H1 (cell line): ENCODE data around the gene INAVA. TPM values are rescaled to one million over a fixed set of nuclear protein-coding genes. Genes with fewer than 3 reads are reported as not detected.

Experiments used
- CTCF ChIA-PET: fragments of 300-600 bp; sonication (Branson Sonifier 250); formaldehyde crosslinking; loops from one replicate; lab custom pipeline; 2021; ENCODE audit not compliant: partially characterized antibody; lab: Charles Lee
- POLR2A ChIA-PET: fragments of 300-600 bp; sonication (Branson Sonifier 250); formaldehyde crosslinking; loops from one replicate; lab custom pipeline; 2021; ENCODE audit warnings: inconsistent platforms; ENCODE audit not compliant: partially characterized antibody; lab: Charles Lee
- DNase-seq, 2 experiments: peaks; one replicate each; pipeline versions ENCODE4 v3.0.0 to v3.0.0-alpha.2; 2010 to 2022; ENCODE audit warnings: low spot score in 2 of 2, low read depth in 1 of 2, mixed read lengths in 1 of 2
- FAIRE-seq: peaks from 2 replicates; lab custom pipeline; 2011; peaks lifted over from hg19 to GRCh38; lab: Jason Lieb, UNC
- H2AFZ ChIP-seq: 2 replicates; pipeline ENCODE4 v1.8.1; 2012; ENCODE audit warnings: low read length, inconsistent platforms
- H2AK5ac ChIP-seq: 2 replicates; pipeline ENCODE4 v1.6.1; 2013; ENCODE audit warnings: low read depth, low read length
- H2BK120ac ChIP-seq: replicated peaks from 2 replicates; pipeline ENCODE3; 2013; ENCODE audit warnings: low read depth, low read length, inconsistent platforms
- H2BK12ac ChIP-seq: 2 replicates; pipeline ENCODE4 v1.6.1; 2013; ENCODE audit warnings: low read depth, low read length
- H2BK15ac ChIP-seq: 2 replicates; pipeline ENCODE4 v1.6.1; 2013; ENCODE audit warnings: low read length
- H2BK20ac ChIP-seq: 2 replicates; pipeline ENCODE4 v1.6.1; 2013; ENCODE audit warnings: low read length
- H2BK5ac ChIP-seq: 2 replicates; pipeline ENCODE4 v1.6.1; 2013; ENCODE audit warnings: low read depth, low read length
- H3K14ac ChIP-seq: 2 replicates; pipeline ENCODE4 v1.6.1; 2013; ENCODE audit warnings: inconsistent platforms; ENCODE audit not compliant: insufficient read length
- H3K18ac ChIP-seq: 2 replicates; pipeline ENCODE4 v1.6.1; 2013; ENCODE audit warnings: low read length; ENCODE audit errors: extremely low read depth
- H3K23ac ChIP-seq: 2 replicates; pipeline ENCODE4 v1.6.1; 2013; ENCODE audit warnings: inconsistent platforms; ENCODE audit not compliant: insufficient read length
- H3K23me2 ChIP-seq: 2 replicates; pipeline ENCODE4 v1.6.1; 2013; ENCODE audit warnings: low read depth, low read length
- H3K27ac ChIP-seq: 2 replicates; pipeline ENCODE4 v1.6.1; 2011; ENCODE audit warnings: low read depth, low read length, inconsistent platforms
- H3K27me3 ChIP-seq, 4 experiments: replicated peaks in 1 of 4; 1 replicate in 1 of 4; 2 replicates in 3 of 4; pipeline versions ENCODE4 v1.6.1 to v1.8.1; 2011 to 2013; ENCODE audit warnings: low read length in 3 of 4, mild to moderate bottlenecking in 3 of 4, inconsistent platforms in 2 of 4, mixed read lengths in 2 of 4, moderate library complexity in 1 of 4; ENCODE audit not compliant: control insufficient read depth in 3 of 4, insufficient read depth in 3 of 4; ENCODE audit errors: extremely low read depth in 1 of 4
- H3K36me3 ChIP-seq, 4 experiments: 2 replicates each; pipeline versions ENCODE4 v1.6.1 to v1.8.1; 2011 to 2013; ENCODE audit warnings: mild to moderate bottlenecking in 4 of 4, low read length in 3 of 4, moderate library complexity in 2 of 4, control low read depth in 1 of 4, inconsistent platforms in 1 of 4; ENCODE audit not compliant: insufficient read depth in 4 of 4, control insufficient read depth in 2 of 4
- H3K4ac ChIP-seq: replicated peaks from 2 replicates; pipeline ENCODE3; 2013; ENCODE audit warnings: low read length, low read depth, mixed read lengths, inconsistent platforms; ENCODE audit not compliant: insufficient read length
- H3K4me1 ChIP-seq, 4 experiments: replicated peaks in 1 of 4; 1 replicate in 1 of 4; 2 replicates in 3 of 4; pipeline versions ENCODE4 v1.6.1 to v1.8.1; 2011 to 2013; ENCODE audit warnings: low read length in 3 of 4, inconsistent platforms in 2 of 4, mixed read lengths in 1 of 4; ENCODE audit not compliant: insufficient read depth in 4 of 4, control insufficient read depth in 3 of 4
- H3K4me2 ChIP-seq, 2 experiments: 2 replicates each; pipeline versions ENCODE4 v1.6.1 to v1.8.1; 2011 to 2013; ENCODE audit warnings: low read depth in 2 of 2, low read length in 2 of 2, control low read depth in 1 of 2, inconsistent platforms in 1 of 2, mild to moderate bottlenecking in 1 of 2; ENCODE audit not compliant: insufficient read depth in 1 of 2
- H3K4me3 ChIP-seq, 4 experiments: fragments of 200-600, 300-600 bp in 1 of 4; sonication (generic), shearing (Covaris generic), sonication (Bioruptor Twin) in 1 of 4; 2 replicates each; pipeline versions ENCODE4 v1.5.1 to v1.8.1; 2011 to 2016; ENCODE audit warnings: low read length in 4 of 4, low read depth in 3 of 4, control low read depth in 2 of 4, inconsistent platforms in 2 of 4, mild to moderate bottlenecking in 2 of 4, mixed read lengths in 1 of 4, moderate library complexity in 1 of 4; ENCODE audit not compliant: insufficient read depth in 2 of 4; ENCODE audit errors: extremely low read depth in 1 of 4
- H3K56ac ChIP-seq: replicated peaks from 2 replicates; pipeline ENCODE3; 2013; ENCODE audit warnings: low read depth, mild to moderate bottlenecking, mixed read lengths, low read length, inconsistent platforms; ENCODE audit not compliant: insufficient read length
- H3K79me1 ChIP-seq: 2 replicates; pipeline ENCODE4 v1.6.1; 2013; ENCODE audit warnings: low read depth, low read length, control low read depth
- H3K79me2 ChIP-seq, 2 experiments: 2 replicates each; pipeline versions ENCODE4 v1.6.1 to v1.8.1; 2012 to 2013; ENCODE audit warnings: low read length in 2 of 2, mild to moderate bottlenecking in 2 of 2, inconsistent platforms in 1 of 2; ENCODE audit not compliant: insufficient read depth in 2 of 2, control insufficient read depth in 1 of 2
- H3K9ac ChIP-seq, 4 experiments: replicated peaks in 1 of 4; 1 replicate in 1 of 4; 2 replicates in 3 of 4; pipeline versions ENCODE4 v1.6.1 to v1.8.1; 2011 to 2013; ENCODE audit warnings: low read depth in 3 of 4, low read length in 3 of 4, control low read depth in 2 of 4, mild to moderate bottlenecking in 2 of 4, moderate library complexity in 2 of 4, inconsistent platforms in 1 of 4; ENCODE audit errors: extremely low read depth in 1 of 4
- H3K9me3 ChIP-seq, 2 experiments: 2 replicates each; pipeline versions ENCODE4 v1.6.1 to v1.8.1; 2012 to 2013; ENCODE audit warnings: mild to moderate bottlenecking in 2 of 2, moderate library complexity in 2 of 2, control low read depth in 1 of 2, inconsistent platforms in 1 of 2, low read depth in 1 of 2, low read length in 1 of 2, mixed read lengths in 1 of 2; ENCODE audit not compliant: insufficient read depth in 2 of 2
- H4K20me1 ChIP-seq, 2 experiments: replicated peaks in 1 of 2; 2 replicates each; pipeline versions ENCODE3 to v1.8.1; 2011 to 2013; ENCODE audit warnings: inconsistent platforms in 2 of 2, low read length in 2 of 2, mild to moderate bottlenecking in 1 of 2; ENCODE audit not compliant: insufficient read depth in 2 of 2, control insufficient read depth in 1 of 2
- H4K5ac ChIP-seq: 2 replicates; pipeline ENCODE4 v1.6.1; 2013; ENCODE audit warnings: low read length, low read depth, mixed read lengths, inconsistent platforms; ENCODE audit not compliant: insufficient read length
- H4K8ac ChIP-seq: 2 replicates; pipeline ENCODE4 v1.8.0; 2013; ENCODE audit warnings: mild to moderate bottlenecking, moderate library complexity, low read length, inconsistent platforms; ENCODE audit not compliant: insufficient read depth; ENCODE audit errors: extremely low read depth
- H4K91ac ChIP-seq: replicated peaks from 2 replicates; pipeline ENCODE3; 2013; ENCODE audit warnings: low read length, mixed read lengths, inconsistent platforms; ENCODE audit not compliant: insufficient read length
- EGR1 ChIP-seq: IDR thresholded peaks from 2 replicates; pipeline ENCODE4 v1.6.1; 2011; ENCODE audit warnings: low read depth, low read length, borderline replicate concordance
- GTF2F1 ChIP-seq: IDR thresholded peaks from 2 replicates; pipeline ENCODE4 v1.6.1; 2012; ENCODE audit warnings: low read depth, low read length, improper control_type of control experiment, borderline replicate concordance
- HDAC6 ChIP-seq: IDR thresholded peaks from one replicate; pipeline ENCODE4 v1.7.1; 2012; ENCODE audit warnings: low read depth, mild to moderate bottlenecking, inconsistent platforms, low read length, moderate library complexity
- KDM4A ChIP-seq: IDR thresholded peaks from one replicate; pipeline ENCODE4 v1.7.1; 2012; ENCODE audit warnings: low read depth, mild to moderate bottlenecking, moderate library complexity, low read length, inconsistent platforms; ENCODE audit not compliant: severe bottlenecking
- KDM5A ChIP-seq: fragments of 200-600 bp; IDR thresholded peaks from 2 replicates; pipeline ENCODE4 v1.7.1; 2012; ENCODE audit warnings: mild to moderate bottlenecking, low read length, inconsistent platforms, mixed read lengths
- NANOG ChIP-seq: IDR thresholded peaks from 2 replicates; pipeline ENCODE4 v1.6.1; 2011; ENCODE audit warnings: low read length, low read depth, mild to moderate bottlenecking, inconsistent platforms; ENCODE audit not compliant: insufficient read depth, poor library complexity, severe bottlenecking
- NRF1 ChIP-seq: IDR thresholded peaks from 2 replicates; pipeline ENCODE4 v1.6.1; 2011; ENCODE audit warnings: mild to moderate bottlenecking, low read depth, low read length, improper control_type of control experiment
- POLR2AphosphoS5 ChIP-seq: IDR thresholded peaks from 2 replicates; pipeline ENCODE4 v1.6.1; 2011; ENCODE audit warnings: low read depth, low read length
- POU5F1 ChIP-seq: IDR thresholded peaks from 2 replicates; pipeline ENCODE4 v1.6.1; 2011; ENCODE audit warnings: low read depth, mild to moderate bottlenecking, low read length, moderate library complexity
- RAD21 ChIP-seq, 2 experiments: IDR thresholded peaks in 1 of 2; conservative IDR thresholded peaks in 1 of 2; 2 replicates each; pipeline ENCODE4 v1.6.1; 2011; ENCODE audit warnings: low read depth in 2 of 2, low read length in 2 of 2, improper control_type of control experiment in 1 of 2, inconsistent platforms in 1 of 2, mild to moderate bottlenecking in 1 of 2, moderate library complexity in 1 of 2
- SIX5 ChIP-seq: IDR thresholded peaks from 2 replicates; pipeline ENCODE4 v1.6.1; 2011; ENCODE audit warnings: mild to moderate bottlenecking, low read depth, low read length
- SRF ChIP-seq: IDR thresholded peaks from 2 replicates; pipeline ENCODE4 v1.6.1; 2011; ENCODE audit warnings: mild to moderate bottlenecking, low read depth, low read length, moderate library complexity
- ZNF274 ChIP-seq: IDR thresholded peaks from 2 replicates; pipeline ENCODE4 v1.7.0; 2012; ENCODE audit warnings: low read length, borderline replicate concordance; ENCODE audit errors: extremely low read depth
- WGBS, 2 experiments: shearing (Covaris generic) in 1 of 2; methylation state at CpG; one replicate each; pipeline versions ENCODE4 v1.1.6 to v1.1.7; 2013 to 2015; ENCODE audit warnings: low lambda C conversion rate in 2 of 2, mixed read lengths in 2 of 2, inconsistent platforms in 1 of 2, low coverage in 1 of 2, missing lambda C conversion rate in 1 of 2; ENCODE audit not compliant: insufficient replicate concordance in 2 of 2, insufficient coverage in 1 of 2, insufficient read length in 1 of 2; ENCODE audit errors: extremely low coverage in 1 of 2, missing lambda C conversion rate in 1 of 2; 5-methylcytosine and 5-hydroxymethylcytosine counted together
- polyA plus RNA-seq, 7 experiments: library from polyadenylated mRNA; depleted of rRNA in 3 of 7; stranded (reverse) in 5 of 7; unstranded in 2 of 7; fragments of >200 nt in 5 of 7; fragments of 200-250 nt in 2 of 7; gene quantifications; 1 replicate in 5 of 7; 2 replicates in 1 of 7; 4 replicates in 1 of 7; pipeline versions ENCODE4 v1.2.1 to v1.2.3, GENCODE V29; 2011 to 2013; ENCODE audit warnings: missing spikeins in 2 of 7, mixed read lengths in 2 of 7
- total RNA-seq: library from RNA; stranded (reverse); fragmentation: NEBNext Ultra II Directional; extraction: Animal tissue kit (Norgen Biotek cat#: 25700); gene quantifications from 2 replicates; pipeline ENCODE4 v1.2.1, GENCODE V29; 2021

The INAVA gene
- total and polyA plus RNA-seq, 2 of the 8 experiments (the other 6 are each of a cell fraction or from before 2014, with no cell fraction given) = 46.8 to 49.3 TPM

GRCh38 chr1:200869376-200869752, 25.3 kb upstream of the INAVA start:
- Histone ChIP-seq H3K4me3 (no peak overlapping the region), H2BK120ac (no peak overlapping the region), H4K8ac (no peak overlapping the region), H2BK12ac (no peak overlapping the region), H3K56ac (no peak overlapping the region), H3K23ac (no peak overlapping the region), H2AK5ac (no peak overlapping the region), H3K9me3 (no peaks in the 10 kb centered on the region), H3K4me2 (no peak overlapping the region), H3K79me1 (no peaks in the 10 kb centered on the region), H4K20me1 (no peaks in the 10 kb centered on the region), H3K79me2 (no peaks in the 10 kb centered on the region), H3K9ac (no peak overlapping the region), H4K5ac (no peak overlapping the region), H3K23me2 (no peaks in the 10 kb centered on the region), H2BK15ac (no peak overlapping the region), H3K27me3 (no peaks in the 10 kb centered on the region), H3K27ac (no peak overlapping the region), H2BK5ac (no peak overlapping the region), H2BK20ac (no peak overlapping the region), H3K14ac (no peak overlapping the region), H3K4me1 (no peaks in the 10 kb centered on the region), H2AFZ (no peak overlapping the region), H4K91ac (no peak overlapping the region), H3K36me3 (no peaks in the 10 kb centered on the region), H3K18ac (no peak overlapping the region), H3K4ac (no peak overlapping the region)
- DNase-seq (no peak), FAIRE-seq (no peak)
- CTCF ChIA-PET = no interaction called here
- POLR2A ChIA-PET = interaction anchor here (0.7 to 2.5 kb wide), 3 partner anchors 9 to 22 kb away, joined by 3 to 12 read pairs (median 5); no protein-coding TSS in a partner anchor
- 83% methylated on average over 5 of the region's 5 CpGs; no CpG with 5 or more reads in 1 of the 2 experiments for WGBS, 2 experiments
- TF ChIP-seq RAD21 (IDR thresholded peaks at IDR 0.05 in 1 of 2, conservative IDR thresholded peaks at IDR 0.05 in 1 of 2; ENCODE audit: low read depth in 2 of 2, low read length in 2 of 2) (no peak), SRF (no peak), SIX5 (no peak), ZNF274 (no peak), EGR1 (no peak), GTF2F1 (no peak), NANOG (no peak), KDM5A (no peak), POU5F1 (no peak), HDAC6 (no peak), KDM4A (no peak), NRF1 (no peak), POLR2AphosphoS5 (no peak)
